Adipocyte (in vitro differentiated cells): Measurements from ENCODE around the gene CSMD2.
"Not testable (repeated sequence)": the region's sequence is repeated elsewhere in the genome, so short reads cannot be mapped to it uniquely, and the experiment has no call there.

ENCODE experiments used
- DNase-seq: peaks from one replicate; pipeline ENCODE4 v3.0.0-alpha.2; 2015; ENCODE audit warnings: low read depth
- H3K27me3 ChIP-seq: replicated peaks from 2 replicates; pipeline ENCODE4 v1.7.0; 2013; ENCODE audit warnings: mild to moderate bottlenecking, low read length, moderate library complexity; ENCODE audit not compliant: control insufficient read depth, insufficient read depth
- H3K36me3 ChIP-seq: 2 replicates; pipeline ENCODE4 v1.7.0; 2013; ENCODE audit warnings: low read length, mild to moderate bottlenecking, moderate library complexity; ENCODE audit not compliant: control insufficient read depth, insufficient read depth, severe bottlenecking
- H3K4me1 ChIP-seq: 2 replicates; pipeline ENCODE4 v1.7.0; 2013; ENCODE audit warnings: mild to moderate bottlenecking, low read length, moderate library complexity; ENCODE audit not compliant: control insufficient read depth, insufficient read depth
- H3K4me3 ChIP-seq: 2 replicates; pipeline ENCODE4 v1.7.0; 2013; ENCODE audit warnings: mild to moderate bottlenecking, low read length, moderate library complexity
- H3K9ac ChIP-seq: 2 replicates; pipeline ENCODE4 v1.7.0; 2013; ENCODE audit warnings: mild to moderate bottlenecking, low read length, moderate library complexity
- H3K9me3 ChIP-seq: 2 replicates; pipeline ENCODE4 v1.7.0; 2013; ENCODE audit warnings: mild to moderate bottlenecking, low read length, moderate library complexity; ENCODE audit not compliant: control insufficient read depth

Gene CSMD2

GRCh38 chr1:34101151-34101550, 63.9 kb downstream of the CSMD2 start:
- peak; percentile 54 for DNase-seq
- no peaks in the 10 kb centered on the region for H3K9me3 ChIP-seq
- no peaks in the 10 kb centered on the region for H3K36me3 ChIP-seq
- H3K4me1 ChIP-seq: peaks cover 13% of the 10 kb centered on the region
- no peak overlapping the region for H3K9ac ChIP-seq
- no peaks in the 10 kb centered on the region for H3K27me3 ChIP-seq
- H3K4me3 ChIP-seq: no peak overlapping the region

GRCh38 chr1:34100332-34100731, 64.7 kb downstream of the CSMD2 start:
- Histone ChIP-seq H3K9me3 (no peaks in the 10 kb centered on the region), H3K4me1 (peaks cover 13% of the 10 kb centered on the region), H3K9ac (no peak overlapping the region), H3K4me3 (no peak overlapping the region), H3K36me3 (no peaks in the 10 kb centered on the region), H3K27me3 (no peaks in the 10 kb centered on the region)
- no peak for DNase-seq

- H3K9me3 ChIP-seq, H3K36me3 ChIP-seq, H3K4me3 ChIP-seq, H3K9ac ChIP-seq, DNase-seq, H3K27me3 ChIP-seq, H3K4me1 ChIP-seq: not testable (repeated sequence)
Observed at GRCh38 chr1:34092399-34092798, 72.6 kb downstream of the CSMD2 start.

GRCh38 chr1:34089731-34090130, 75.3 kb downstream of the CSMD2 start:
- no peak for DNase-seq
- Histone ChIP-seq H3K36me3 (no peaks in the 10 kb centered on the region), H3K4me3 (no peak overlapping the region), H3K9me3 (no peaks in the 10 kb centered on the region), H3K27me3 (no peaks in the 10 kb centered on the region), H3K4me1 (no peaks in the 10 kb centered on the region), H3K9ac (no peak overlapping the region)

GRCh38 chr1:34087986-34088385, 77.0 kb downstream of the CSMD2 start:
- Histone ChIP-seq H3K36me3 (no peaks in the 10 kb centered on the region), H3K27me3 (no peaks in the 10 kb centered on the region), H3K9ac (no peak overlapping the region), H3K9me3 (no peaks in the 10 kb centered on the region), H3K4me1 (no peaks in the 10 kb centered on the region), H3K4me3 (no peak overlapping the region)
- DNase-seq: no peak

GRCh38 chr1:34086561-34086960, 78.5 kb downstream of the CSMD2 start:
- Histone ChIP-seq H3K27me3 (no peaks in the 10 kb centered on the region), H3K9ac (no peak overlapping the region), H3K4me3 (no peak overlapping the region), H3K36me3 (no peaks in the 10 kb centered on the region), H3K4me1 (no peaks in the 10 kb centered on the region), H3K9me3 (no peaks in the 10 kb centered on the region)
- no peak for DNase-seq

GRCh38 chr1:34083974-34084373, 81.1 kb downstream of the CSMD2 start:
- no peaks in the 10 kb centered on the region for H3K4me1 ChIP-seq
- peaks cover 5% of the 10 kb centered on the region for H3K9me3 ChIP-seq
- no peaks in the 10 kb centered on the region for H3K27me3 ChIP-seq
- H3K4me3 ChIP-seq: no peak overlapping the region
- no peaks in the 10 kb centered on the region for H3K36me3 ChIP-seq
- no peak for DNase-seq
- no peak overlapping the region for H3K9ac ChIP-seq

GRCh38 chr1:34082085-34082670, 82.9 kb downstream of the CSMD2 start:
- H3K27me3 ChIP-seq, H3K36me3 ChIP-seq, H3K4me1 ChIP-seq, H3K4me3 ChIP-seq, H3K9me3 ChIP-seq, H3K9ac ChIP-seq, DNase-seq: not testable (repeated sequence)

- H3K27me3 ChIP-seq: no peaks in the 10 kb centered on the region
- no peaks in the 10 kb centered on the region for H3K36me3 ChIP-seq
- H3K4me1 ChIP-seq: peaks cover 6% of the 10 kb centered on the region
- DNase-seq: no peak
- no peak overlapping the region for H3K9ac ChIP-seq
- no peak overlapping the region for H3K4me3 ChIP-seq
- H3K9me3 ChIP-seq: peaks cover 5% of the 10 kb centered on the region
Observed at GRCh38 chr1:34078383-34078782, 86.6 kb downstream of the CSMD2 start.

GRCh38 chr1:34075576-34075975, 89.5 kb downstream of the CSMD2 start:
- Histone ChIP-seq H3K36me3 (no peaks in the 10 kb centered on the region), H3K4me1 (peaks cover 6% of the 10 kb centered on the region), H3K27me3 (no peaks in the 10 kb centered on the region), H3K9me3 (peaks cover 5% of the 10 kb centered on the region), H3K4me3 (no peak overlapping the region), H3K9ac (no peak overlapping the region)
- DNase-seq: no peak

GRCh38 chr1:34073028-34073695, 91.9 kb downstream of the CSMD2 start:
- H3K4me1 ChIP-seq: peaks cover 6% of the 10 kb centered on the region
- no peak for DNase-seq
- no peak overlapping the region for H3K4me3 ChIP-seq
- no peaks in the 10 kb centered on the region for H3K9me3 ChIP-seq
- H3K36me3 ChIP-seq: no peaks in the 10 kb centered on the region
- H3K9ac ChIP-seq: no peak overlapping the region
- no peaks in the 10 kb centered on the region for H3K27me3 ChIP-seq
